ENCODE data around the gene CDC42BPA.
A peak's percentile ranks its signal among the peaks of the same experiment; 100 is the strongest.
"Not testable (repeated sequence)": the region's sequence is repeated elsewhere in the genome, so short reads cannot be mapped to it uniquely, and the experiment has no call there.

CDC42BPA gene

DNA sequence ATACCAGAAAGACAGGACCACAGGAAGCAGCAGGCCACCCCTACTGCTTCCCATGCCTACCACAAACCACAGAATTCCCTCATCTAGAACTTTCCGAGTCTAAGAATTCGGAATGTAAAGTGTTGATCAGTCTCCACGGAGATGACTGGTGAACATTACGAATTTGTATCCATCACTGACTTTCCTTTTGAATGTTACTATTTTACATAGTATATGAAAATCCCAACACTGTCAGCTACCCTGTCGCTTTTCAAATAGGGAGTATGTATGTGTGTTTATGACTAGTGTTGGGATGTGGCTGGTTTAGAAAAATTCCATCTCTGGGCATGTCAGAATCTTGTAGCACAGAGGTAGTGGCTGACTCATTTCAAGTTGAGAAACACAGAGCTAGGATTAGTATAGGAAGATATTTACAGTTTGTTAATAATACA lies 260.0 kb downstream of the CDC42BPA start:
- no peak for DNase-seq

DNA sequence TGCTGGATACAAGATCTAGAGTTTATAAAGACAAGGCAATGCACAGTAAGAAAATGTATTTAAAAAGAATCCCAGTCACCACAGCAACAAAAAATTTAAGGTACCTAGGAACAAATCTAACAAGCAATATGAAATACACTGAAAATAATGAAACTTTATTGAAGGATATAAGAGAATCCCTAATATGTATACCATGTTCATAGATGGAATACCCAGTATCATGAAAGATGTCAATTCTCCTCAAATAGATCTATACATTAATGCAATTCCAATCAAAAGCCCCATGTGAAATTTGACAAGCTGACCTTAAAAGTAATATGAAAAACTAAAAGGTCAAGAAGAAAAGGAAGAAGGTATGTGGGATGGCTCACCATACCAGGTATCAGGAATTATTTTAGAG lies 269.0 kb downstream of the CDC42BPA start:
- DNase-seq, result no peak

DNA sequence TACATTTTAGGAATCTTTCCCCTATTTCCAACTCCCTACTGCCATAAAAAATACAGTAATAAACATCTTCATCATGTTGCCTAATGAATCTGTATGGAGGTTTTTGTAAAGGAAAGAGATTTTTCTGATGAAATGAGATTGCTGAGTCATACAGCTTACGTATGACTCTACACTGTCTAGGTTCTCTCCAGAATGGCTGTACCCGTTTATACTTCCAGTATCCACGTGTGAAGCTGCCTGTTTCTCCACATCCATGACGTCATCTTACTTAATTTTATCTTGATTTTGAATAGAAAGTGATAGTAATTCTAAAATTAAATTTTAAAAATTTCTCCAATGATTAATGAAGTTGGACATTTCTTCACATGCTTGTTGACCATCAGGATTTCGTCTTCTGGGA lies 274.5 kb downstream of the CDC42BPA start:
- DNase-seq, result peak; percentile 65

DNA sequence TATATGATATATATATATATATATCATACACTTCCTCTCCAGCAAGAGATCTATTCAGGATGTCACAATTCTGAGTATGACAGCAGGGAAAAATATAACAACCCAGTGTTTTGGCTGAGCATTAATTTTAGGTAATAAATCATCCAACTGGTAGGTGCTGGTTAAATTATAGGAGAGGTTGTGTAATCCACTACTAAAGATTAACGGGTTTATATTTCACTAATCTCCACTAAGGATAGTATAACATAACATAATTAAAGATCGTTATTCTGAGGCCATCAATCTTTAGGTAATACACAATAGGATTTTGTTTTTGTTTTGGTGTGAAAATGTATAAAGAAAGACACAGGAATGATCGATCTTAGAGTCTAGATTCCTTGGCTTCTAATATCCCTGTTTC lies 276.0 kb downstream of the CDC42BPA start:
- DNase-seq, result no peak

DNA sequence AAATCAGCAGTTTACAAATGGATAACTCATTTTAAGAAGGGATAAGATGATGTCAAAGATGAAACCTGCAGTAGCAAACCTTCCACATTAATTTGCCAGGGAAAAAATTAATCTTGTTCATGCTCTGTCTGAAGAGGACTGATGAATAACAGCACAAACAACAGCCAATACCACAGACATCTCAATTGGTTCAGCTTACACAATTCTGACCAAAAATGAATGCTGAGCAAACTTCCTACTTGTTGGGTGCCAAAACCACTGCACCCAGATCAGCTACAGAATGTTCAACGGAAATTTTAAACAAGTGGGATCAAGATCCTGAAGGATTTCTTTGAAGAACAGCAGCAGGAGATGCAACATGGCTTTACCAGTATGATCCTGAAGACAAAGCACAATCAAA lies 279.9 kb downstream of the CDC42BPA start:
- no peak for DNase-seq

DNA sequence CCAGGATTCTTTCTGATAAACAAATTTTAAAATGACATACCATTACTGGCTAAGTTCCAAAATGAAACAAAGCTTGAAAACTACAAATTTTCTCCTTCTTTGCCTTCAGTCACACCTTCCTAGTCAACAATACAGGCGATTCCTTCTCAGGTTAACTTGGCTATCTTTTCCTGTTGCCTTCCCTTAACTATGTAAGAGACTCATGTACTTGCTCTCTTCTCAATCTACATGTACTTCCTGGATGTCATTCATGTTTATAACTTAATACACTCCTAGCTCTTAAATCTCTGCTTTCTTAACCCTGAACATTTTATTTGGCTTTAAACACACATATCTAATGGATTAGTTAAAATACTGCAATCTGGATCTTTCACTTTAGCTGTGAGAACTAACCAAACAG lies 281.2 kb downstream of the CDC42BPA start:
- DNase-seq, result no peak

DNA sequence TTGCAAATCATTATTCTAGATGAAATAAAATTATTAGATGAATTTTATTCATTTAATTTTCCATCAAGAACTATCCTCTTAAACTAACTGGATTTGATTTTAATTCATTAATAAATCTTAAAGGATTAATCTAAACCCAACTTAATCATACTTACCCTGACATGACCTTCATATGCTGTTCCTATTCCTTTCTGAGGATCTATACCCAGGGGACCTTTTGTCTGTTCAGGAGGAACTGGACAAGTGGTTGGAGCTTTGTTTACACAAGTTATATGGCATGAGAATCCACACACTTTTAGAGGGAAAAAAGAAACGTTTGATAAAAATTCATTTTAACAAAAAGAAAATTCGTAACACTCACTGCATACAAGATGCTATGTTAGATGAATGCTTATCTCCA lies 283.0 kb downstream of the CDC42BPA start:
- no peak for DNase-seq

DNA sequence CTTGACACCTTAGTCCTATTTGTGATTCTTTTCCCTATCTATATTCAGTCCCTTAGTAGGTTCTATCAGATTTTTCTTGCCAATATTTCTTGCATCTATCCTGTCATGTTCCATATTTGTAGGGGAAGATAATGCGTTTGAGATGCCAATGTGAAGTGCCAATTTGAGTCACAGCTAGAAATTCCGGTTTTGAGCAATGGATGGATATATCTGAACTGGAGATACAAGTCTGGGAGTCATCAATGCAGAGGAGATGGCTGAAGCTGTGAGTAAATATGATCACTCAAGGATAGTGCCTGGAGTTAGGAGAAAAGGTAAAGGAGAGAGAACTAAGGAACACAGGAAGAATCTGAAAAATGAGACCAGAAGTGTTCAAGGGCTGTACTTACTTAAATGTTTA lies 284.4 kb downstream of the CDC42BPA start:
- no peak for DNase-seq

DNA sequence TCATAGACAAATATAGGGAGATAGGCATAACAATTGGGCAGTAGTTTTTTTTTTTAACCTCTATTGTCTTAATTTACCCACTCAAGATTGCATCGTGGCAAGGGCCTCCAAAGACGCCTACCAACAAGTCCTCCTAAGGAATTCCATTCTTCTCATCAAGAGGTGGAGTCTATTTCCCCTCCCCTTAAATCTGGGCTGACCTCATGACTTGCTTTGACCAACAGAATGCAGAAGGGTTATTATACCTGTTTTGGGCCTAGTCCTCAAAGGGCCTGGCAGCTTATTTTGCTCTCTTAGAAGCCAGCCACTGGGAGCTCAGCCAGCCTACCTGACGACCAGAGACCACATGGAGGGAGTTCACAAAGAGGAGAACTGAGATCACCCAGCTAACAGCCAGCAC lies 285.9 kb downstream of the CDC42BPA start:
- no peak for DNase-seq

DNA sequence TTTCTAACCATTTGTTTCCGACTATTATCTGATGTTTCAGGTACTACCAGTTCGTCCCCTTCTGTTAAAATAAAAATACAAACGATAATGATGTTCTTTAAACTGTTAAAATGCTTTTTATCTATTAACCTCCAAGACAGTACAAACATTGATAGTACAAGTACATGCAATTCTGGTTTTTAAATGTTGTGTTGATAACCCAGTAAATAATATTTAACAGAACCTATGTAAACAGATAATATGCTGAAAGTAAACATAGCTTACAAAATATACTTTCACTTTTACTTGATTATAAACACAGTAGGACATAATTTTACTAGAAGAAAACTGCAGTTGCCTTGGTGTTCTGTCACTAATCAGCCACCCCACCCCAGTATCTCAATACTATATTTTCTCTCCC lies 301.3 kb downstream of the CDC42BPA start:
- DNase-seq, result no peak

DNA sequence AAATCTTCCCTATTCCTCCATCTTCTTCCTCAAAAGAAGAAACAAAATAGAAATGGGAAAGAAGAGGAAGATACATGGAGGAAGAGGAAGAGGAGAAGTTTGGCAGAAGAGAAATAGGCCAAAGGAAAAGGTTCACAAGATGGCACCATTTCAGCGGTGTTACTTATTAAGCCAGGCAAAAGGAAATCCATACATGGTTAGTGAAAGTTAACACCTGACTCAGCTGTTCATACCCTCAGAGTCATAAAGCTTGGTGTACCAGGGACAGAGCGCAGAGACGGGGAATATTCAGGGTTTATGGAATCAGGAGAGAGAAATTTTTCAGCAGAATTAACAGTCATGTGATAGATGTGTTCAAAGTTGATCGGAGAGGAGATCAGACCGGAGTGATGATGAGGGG lies 307.6 kb downstream of the CDC42BPA start:
- no peak for DNase-seq

DNA sequence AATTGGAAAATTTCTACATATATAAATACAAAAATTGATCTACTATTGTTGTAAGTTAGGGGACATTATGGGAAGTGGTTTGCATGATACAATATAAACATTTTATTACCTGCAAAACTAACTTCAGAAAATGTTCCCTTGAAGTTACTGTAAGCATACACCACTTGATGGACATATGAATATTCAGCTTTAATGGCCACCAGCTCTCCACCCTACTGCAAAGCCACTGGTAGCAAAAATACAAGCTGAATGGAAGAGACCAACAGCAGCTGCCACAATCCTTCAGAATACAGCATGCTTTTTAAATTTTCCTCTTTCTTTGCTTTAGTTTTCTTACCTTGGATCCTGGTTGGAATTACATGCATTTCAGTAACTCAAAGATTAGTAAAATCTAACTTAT lies 308.4 kb downstream of the CDC42BPA start:
- no peak for DNase-seq

DNA sequence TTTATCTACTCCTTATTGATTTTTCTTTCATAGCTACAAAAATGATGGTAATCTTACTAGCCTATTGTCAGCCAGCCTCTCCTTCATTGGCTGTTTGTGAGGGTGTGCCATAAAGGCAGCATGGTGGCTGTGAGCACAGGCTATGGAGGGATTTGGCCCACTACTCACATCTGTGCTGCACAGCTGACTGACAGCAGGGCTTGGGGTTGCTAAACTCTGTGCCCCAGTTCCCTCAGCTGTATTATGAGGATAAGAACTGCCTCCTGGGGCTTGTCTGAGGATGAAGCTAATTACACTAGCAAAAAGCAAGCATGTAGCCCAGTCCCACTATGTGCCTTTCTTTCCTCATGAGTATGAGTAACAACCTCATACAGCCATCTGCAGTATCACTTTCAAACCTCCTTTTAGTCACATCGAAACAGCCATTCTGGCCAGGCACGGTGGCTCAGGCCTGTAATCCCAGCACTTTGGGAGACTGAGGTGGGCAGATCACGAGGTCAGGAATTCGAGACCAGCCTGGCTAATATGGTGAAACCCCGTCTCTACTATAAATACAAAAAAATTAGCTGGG lies 312.0 kb downstream of the CDC42BPA start:
- no peak for DNase-seq

DNA sequence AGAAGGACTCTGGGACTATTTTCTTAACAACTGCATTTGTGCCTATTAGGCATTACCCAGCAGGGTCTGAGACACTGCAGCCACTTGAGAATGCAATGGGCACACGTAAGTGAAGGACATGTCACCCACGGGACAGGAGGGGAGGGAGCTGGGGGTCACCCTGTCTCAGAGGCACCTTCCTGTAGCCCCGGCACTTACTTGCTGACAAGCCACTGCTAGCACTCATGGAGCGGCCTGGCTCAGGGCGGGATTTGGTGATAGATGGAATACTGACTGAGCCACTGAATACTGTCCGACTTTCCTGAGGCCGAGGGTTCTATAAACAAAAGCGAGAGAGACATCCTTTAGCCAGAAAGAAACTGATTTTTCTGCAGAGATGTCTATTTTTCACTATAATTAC lies 313.5 kb downstream of the CDC42BPA start:
- DNase-seq, result no peak

DNA sequence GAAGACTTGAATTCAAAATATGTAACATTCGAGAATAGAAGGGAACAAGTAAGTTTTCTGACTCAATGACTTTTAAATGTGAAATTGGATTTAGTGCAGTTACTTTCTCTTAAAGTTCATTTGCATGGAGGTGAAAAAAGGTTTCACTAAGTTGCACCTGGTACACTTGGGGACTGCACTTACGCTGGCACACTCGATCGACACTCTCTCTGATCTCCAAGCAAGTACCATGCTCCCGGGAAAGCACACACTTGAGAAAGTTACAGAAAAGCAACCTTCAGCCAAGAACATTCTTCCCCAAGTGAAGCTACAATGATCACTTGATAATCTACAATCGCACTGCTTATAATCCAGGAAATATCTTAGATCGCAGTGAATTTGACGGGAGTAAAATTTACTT lies 315.1 kb downstream of the CDC42BPA start:
- no peak for DNase-seq

DNA sequence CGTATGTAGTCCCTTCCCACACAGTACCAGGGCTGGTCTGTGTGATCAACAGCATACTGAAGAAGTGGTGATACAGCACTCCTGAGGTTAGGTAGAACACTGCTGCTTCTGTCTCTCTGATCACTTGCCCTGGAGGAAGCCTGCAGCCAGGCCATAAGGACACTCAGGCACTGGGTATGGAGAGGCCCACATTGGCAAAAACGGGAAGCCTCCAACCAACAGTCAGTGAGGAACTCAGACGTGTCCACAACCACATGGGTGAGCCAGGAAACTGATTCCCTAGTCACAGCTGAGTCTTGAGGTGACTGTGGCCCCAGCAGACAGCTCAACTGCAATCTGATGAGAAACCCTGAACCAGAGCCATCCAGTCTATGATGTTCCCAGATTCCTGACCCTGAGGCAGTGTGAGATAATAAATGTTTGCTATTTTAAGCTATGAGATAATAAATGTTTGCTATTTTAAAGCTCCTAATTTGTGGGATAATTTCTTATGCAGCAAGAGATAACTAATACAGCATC lies 315.7 kb downstream of the CDC42BPA start:
- DNase-seq, result peak; percentile 13

DNA sequence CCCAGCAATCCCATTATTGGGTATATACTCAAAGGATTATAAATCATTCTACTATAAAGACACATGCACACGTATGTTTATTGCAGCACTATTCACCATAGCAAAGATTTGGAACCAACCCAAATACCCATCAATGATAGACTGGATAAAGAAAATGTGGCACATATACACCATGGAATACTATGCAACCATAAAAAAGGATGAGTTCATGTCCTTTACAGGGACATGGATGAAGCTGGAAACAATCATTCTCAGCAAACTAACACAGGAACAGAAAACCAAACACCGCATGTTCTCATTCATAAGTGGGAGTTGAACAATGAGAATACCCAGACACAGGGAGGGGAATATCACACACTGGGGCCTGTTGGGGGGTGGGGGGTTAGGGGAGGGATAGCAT lies 318.7 kb downstream of the CDC42BPA start:
- DNase-seq, result not testable (repeated sequence)

DNA sequence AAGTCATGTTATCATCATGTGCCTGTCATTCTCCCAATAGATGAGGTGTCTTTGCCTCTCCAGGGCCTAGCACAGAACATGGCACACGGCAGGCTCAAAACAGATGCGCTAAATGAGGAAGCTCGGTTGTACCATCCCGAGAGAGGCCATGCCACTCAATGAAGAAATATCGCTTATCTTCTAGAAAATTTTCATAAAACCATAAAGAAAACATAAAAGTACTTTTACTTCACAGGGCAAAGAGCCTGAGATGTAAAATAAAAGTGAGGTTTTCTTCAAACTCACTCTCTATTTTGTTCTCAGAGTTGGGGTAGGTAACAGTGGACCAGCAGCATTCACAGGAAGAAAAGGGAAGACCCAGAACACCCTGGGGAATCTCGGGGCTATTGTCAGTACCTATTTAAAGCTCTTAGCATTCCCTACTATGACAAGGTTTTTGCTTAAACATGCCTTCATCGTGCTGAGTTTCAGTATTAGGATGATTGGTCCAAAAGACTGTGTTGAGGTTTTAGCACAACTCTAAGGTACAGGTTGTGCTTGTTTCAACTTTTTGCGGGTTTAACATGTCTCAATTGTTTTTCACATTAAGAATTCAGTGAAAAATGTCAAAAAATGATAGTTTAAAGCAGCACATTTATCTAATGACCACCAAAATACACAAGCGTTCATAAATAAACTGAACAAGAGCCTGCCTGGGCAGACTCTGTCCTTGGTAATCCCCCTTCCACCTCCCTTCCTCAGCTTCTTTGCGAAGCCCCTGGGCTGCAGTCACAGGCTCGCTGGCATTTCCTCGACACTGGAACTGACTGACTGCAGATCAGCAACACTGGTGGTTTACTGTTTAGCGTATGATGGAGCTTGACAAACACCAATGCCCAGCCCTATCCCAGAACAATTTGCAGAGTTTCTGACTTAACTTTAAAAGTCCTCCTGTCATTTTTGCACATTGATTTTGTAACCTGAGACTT lies 322.6 kb downstream of the CDC42BPA start:
- no peak for DNase-seq

DNA sequence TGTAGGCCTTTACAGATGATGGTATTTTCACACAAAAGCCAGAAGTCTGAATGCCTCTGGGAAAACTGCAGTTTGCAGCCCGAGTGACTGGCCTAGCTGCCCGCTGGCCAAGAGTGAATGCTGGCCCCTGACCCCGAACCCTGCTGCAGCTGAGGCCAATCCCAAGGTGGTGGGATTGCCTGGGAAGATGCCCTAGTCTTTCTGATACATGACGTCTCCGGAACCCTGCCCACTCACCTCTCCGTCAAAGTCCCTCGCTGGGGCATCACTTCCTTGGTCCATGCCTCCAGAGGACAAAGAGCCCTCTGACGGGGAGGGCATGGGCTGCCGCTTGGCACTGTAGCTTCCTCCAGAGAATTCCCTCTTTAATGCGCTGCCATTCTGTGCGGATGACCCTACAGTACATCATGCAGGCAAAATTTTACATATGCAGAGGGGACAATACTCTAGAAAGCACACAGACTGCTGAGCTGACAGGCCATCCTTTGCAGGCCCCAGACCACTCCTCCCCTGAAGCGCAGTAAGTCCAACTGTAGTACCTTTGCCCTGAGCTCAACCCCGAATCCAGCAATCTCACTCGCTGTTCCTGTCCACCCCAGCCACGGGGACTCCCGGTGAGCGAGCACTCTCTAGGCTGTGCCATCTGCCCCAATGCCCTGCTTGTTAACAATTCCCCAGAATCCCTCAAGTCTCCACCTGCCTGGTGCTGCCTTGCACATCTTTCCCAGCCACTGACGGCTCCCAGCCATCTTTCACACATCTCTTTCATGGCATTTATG lies 323.5 kb downstream of the CDC42BPA start:
- DNase-seq, result no peak

DNA sequence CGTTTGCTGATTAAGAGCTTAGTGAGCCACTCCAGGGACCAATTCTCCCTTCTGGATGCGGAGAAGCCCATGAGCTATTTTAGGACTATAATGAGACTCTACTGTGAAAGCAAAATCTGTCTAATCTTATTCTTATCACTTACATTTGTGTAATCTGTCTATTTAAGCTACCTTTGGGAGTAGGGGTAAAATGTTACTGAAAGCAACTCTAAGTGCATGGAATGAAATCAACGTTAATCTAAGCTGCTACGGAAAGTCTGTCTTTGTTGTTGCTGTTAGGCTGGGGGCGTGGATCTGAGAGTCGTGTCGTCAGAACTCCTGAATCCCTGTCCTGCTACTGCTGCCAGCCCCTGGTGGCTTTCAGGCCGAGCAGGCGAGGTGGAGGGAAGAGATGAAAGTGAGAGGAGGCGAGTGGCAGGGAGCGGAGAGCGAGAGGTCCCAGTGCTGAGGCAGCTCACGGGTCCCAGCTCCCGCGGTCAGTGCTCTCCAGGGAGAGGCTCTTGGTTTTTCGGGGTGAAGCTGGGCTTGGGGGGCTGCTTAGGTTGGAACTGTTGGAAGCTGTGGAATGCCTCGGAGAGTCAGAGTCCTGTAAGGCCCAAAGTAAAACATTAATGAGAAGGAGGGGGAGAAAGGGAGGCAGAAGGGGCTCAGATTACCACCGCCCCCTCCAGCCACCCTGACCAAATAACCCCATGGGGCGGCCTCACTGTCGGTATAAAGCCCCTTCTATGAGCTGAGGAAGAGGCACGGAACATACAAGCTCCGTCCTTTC lies 324.3 kb downstream of the CDC42BPA start:
- no peak for DNase-seq

DNA sequence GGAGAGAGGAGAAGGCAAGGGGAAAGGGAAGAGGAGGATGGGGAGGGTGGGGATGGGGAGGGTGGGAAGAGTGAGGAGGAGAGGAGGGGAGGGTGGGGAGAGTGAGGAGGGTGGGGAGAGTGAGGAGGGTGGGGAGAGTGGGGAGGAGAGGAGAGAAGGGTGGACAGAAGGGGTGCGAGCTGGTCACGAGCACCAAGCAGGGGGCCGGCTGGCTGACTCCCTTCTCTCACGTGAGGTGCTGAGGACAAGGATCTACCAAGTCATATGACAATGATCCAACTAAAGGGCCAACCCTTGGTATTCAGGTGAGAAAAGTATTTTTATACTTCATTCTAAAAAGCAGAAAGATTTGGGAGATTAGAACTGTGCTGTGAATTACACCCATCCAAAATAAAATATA lies 326.4 kb downstream of the CDC42BPA start:
- DNase-seq, result no peak

DNA sequence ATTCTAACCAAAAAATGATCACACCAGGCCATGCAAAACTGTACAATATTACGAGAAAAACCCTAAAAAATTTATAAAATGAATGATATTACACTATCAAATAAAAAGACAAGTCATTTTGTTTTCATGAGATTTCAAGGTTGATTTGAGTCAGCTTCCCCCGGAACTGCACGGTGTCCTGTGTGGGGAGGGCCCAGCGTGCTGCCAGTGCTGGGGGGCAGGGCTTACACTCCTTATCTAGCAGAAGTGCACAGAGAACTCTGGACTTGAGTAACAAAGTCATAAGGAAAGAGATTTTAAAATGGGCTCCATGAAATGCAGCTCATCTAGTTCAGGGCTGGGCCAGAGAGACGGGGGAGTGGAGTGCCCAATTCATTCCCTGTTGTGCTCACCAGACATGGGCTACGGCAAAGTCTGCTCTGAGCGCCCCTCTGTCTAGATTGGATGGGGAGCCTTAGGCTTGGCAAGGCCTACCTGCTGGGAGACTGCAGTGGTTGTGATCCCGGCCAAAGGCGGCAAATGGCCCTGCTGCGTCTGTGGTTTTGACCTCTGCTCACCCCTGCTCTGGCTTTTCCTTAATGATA lies 328.1 kb downstream of the CDC42BPA start:
- peak; percentile 26 for DNase-seq

All from suppressor macrophage treated with lipopolysaccharide for 4 hours (primary cell).